ENCODE data around the gene BTBD7.
A peak's percentile ranks its signal among the peaks of the same experiment; 100 is the strongest.

BTBD7 gene

GRCh38 chr14:93330609-93331000, 2.2 kb downstream of the BTBD7 start:
- no peak for DNase-seq (ENCODE audit: low read depth)

DNA sequence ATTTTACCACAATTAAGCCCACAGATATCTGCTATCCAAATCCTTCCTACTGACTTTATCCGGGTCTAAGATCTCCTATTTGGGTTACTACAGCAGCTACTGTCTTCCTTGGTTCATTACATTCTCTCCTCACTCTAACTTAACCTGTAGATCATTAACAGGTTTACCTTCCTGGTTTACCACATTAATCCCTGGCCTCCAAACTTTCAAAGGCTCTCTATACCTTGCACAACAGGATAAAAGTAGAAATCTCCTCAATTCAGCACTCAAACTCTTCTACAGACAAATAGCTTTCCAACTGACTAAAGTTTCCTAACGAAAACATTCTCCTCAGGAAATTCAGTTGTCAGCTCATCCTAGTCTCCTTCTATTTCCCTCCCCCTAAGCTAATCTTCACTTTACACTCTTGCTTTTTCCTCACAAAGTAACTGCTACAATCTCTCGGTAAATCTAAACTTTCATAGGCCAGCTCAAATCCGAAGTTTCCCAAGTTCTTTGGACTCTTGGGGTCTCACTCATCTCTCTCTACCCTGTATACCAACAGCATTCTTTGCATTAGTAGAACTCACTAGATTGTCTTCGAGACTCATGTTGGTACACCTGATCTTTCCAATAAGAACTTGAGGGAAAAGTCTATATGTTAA, 2.7 kb downstream of the BTBD7 start:
- DNase-seq (ENCODE audit: low read depth) = no peak

DNA sequence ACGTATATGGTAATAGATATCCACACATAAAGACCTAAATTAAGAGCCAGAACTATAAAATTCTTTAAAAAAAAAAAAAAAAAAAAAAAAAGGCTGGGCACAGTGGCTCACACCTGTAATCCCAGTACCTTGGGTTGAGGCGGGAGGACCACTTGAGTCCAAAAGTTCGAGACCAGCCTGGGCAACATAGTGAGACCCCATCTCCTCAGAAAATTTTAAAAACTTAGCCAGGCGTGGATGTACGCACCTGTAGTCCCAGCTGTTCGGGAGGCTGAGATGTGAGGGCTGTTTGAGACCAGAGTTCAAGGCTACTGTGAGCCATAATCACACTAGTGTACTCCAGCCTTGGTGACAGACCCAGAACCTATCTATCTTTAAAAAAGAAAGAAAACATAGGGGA, 4.3 kb downstream of the BTBD7 start:
- DNase-seq (ENCODE audit: low read depth) = no peak

DNA sequence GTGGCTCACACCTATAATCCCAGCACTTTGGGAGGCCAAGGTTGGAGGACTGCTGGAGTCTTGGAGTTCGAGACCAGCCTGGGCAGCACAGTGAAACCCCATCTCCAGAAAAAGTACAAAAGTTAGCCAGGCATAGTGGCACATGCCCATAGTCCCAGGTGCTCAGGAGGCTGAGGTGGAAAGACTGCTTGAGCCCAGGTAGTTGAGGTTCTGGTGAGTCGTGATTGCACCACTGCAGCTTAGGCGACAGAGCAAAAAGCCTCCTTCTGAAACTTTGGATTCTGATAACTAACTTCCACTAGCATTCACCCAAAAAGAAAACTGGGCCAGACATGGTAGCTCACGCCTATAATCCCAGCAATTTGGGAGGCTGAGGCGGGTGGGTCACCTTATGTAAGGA, 6.6 kb downstream of the BTBD7 start:
- DNase-seq (ENCODE audit: low read depth) = no peak

DNA sequence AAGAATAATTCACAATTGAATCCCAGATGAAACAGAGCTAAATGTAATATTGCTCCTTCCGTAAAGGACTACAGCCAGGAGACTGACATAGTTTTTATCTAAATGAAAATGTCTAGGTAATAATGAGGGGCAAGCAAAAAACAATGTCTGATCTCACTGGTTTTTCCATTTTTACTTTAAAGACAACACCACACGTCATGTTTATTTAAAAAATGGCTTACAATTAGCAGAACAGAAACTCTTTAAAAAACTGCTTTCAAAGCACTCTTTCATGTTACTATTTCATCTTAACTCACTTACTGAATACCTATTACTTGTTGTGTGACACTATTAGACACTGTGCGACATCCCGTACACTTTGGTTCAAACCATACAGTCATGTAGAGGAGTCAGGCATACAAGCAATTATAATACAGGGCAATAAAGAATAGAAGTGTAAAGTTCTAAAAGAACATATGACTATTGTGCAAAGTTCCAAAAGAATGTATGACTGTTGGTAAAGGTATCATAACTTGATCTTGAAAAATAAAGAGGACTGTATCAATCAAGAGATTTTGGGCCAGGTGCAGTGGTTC, 9.1 kb downstream of the BTBD7 start:
- no peak for DNase-seq (ENCODE audit: low read depth)

DNA sequence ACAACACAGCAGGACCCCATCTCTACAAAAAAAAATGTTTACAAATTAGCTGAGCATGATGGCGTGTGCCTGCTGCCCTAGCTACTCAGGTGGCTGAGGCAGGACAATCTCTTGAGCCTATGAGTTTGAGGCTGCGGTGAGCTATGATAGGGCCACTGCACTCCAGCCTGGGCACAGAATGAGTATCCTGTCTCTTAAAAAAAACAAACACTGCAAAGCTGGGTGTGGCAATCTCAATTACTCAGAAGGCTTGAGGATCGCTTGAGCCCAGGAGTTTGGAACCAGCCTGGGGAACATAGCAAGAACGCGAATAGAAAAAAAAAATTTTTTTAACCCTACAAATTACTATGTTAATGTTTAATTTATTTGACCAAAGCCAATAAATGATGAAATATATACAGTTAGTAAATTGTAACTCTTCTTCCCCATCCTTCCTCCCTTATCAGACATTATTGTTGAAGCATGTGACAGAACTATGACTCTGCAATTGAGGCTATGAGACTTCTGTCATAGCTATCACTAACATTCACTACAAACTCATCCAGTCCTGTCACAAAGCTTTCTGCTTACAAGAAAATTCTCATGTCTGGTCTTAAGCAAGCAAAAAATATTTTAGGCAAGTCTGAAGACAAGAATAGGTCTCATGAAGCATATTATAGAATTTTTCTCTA, 9.8 kb downstream of the BTBD7 start:
- DNase-seq (ENCODE audit: low read depth) = no peak

- no peak for DNase-seq (ENCODE audit: low read depth)
These were observed 12.3 kb downstream of the BTBD7 start for GRCh38 chr14:93320489-93320888.

DNA sequence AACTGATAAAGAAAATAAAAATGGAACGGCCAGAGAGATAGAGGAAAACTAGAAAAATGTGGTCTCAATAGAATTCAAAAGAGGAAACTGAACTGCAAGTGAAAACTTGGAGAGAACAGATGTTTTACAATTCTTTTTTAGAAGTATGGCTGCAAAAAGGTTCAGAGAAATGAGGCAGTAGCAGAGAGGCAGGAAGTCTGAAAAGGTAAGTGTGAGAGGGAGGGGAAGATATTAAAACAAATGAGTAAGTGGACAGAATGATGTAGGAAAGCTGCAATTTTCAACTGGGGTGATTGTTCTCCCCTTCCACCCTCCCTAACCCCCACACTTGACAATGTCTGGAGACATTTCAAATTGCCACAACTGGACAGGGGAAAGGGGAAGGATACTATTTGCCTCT, 12.9 kb downstream of the BTBD7 start:
- no peak for DNase-seq (ENCODE audit: low read depth)

- no peak for DNase-seq (ENCODE audit: low read depth)
These were observed 13.3 kb downstream of the BTBD7 start for GRCh38 chr14:93319494-93319893.

- DNase-seq (ENCODE audit: low read depth) = no peak
These were observed 13.9 kb downstream of the BTBD7 start for GRCh38 chr14:93318927-93319326.

DNA sequence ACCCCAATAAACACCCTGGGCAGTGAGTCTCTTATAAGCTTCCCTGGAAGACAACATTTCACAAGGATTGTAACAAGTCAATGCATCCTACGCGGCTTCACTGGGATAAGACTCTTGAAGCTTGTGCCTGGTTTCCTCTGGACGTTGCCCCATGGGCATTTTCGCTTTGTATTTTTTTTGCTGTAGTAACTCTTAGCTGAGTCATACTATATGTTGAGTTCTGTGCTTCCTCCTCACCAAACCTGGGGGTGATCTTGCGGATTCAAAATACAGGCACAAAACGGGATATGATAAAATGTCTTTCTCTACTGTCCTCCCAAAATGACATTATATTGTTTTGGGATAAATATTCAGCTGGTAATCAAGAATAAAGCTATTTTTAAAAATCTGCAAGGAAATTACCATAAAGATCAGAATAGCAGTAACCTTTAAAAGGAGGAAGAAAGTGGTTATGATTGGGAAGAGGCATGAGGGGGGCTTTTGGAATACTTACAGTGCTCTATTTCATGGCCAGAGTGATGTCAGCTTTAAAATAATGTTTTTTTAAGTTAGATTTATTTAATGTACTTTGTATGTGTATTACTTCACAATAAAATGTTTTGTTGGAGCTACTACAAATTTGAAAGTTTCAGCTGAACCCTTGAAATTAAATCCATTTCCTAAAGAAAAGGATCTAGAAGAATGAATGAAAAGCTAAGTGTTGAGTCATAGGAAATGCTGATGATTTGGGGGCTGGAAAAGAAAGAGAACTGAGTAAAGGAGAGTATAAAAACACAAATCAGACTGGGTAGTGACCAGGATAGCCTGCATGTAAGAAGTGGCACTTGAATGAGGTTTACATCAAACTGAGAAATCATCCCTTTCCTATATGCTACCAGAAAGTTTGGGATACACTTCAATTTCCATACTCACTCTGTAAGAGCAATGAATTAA, 14.7 kb downstream of the BTBD7 start:
- no peak for DNase-seq (ENCODE audit: low read depth)

GRCh38 chr14:93317210-93317874, 15.5 kb downstream of the BTBD7 start:
- DNase-seq (ENCODE audit: low read depth) = no peak

- DNase-seq (ENCODE audit: low read depth) = peak; percentile 15
These were observed 16.1 kb downstream of the BTBD7 start for GRCh38 chr14:93316716-93317115.

DNA sequence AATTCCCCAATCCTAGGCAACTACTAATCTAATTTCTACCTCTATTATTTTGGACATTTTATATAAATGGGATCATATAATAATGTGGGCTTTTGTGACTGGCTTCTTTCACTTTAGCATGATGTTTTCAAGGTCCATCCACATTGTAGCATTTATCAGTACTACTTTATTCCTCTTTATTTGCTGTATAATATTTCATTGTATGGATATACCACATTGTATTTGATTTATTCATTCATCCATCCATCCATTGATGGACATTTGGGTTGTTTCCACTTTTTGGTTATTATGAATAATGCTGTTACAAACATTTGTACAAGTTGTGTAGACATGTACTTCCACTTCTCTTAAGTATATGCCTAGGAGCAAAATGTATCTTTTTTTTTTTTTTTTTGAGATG, 17.3 kb downstream of the BTBD7 start:
- DNase-seq (ENCODE audit: low read depth) = no peak

- DNase-seq (ENCODE audit: low read depth) = no peak
These were observed 21.8 kb downstream of the BTBD7 start for GRCh38 chr14:93311082-93311481.

- DNase-seq (ENCODE audit: low read depth) = no peak
These were observed 23.3 kb downstream of the BTBD7 start for GRCh38 chr14:93309427-93309966.

- no peak for DNase-seq (ENCODE audit: low read depth)
These were observed 24.0 kb downstream of the BTBD7 start for GRCh38 chr14:93308686-93309345.

DNA sequence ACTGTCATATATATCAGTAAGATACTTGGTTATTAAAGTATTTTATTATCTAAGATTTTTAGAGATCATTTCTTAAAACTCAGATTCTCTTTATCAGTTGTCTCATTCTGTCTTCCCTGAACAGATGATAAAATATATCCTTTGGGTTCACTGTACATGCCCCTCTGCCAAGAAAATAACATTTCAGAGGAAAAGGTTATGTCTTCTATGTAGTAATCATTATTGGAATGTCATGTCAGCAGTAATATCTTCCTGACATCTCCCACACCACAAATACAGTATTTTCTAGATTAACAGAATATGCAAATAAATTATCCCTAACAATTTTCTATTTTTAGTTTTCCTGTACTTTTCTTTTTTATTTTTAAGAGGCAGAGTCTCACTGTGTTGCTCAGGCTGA, 26.0 kb downstream of the BTBD7 start:
- DNase-seq (ENCODE audit: low read depth) = no peak

- no peak for DNase-seq (ENCODE audit: low read depth)
These were observed 27.0 kb downstream of the BTBD7 start for GRCh38 chr14:93305725-93306418.

DNA sequence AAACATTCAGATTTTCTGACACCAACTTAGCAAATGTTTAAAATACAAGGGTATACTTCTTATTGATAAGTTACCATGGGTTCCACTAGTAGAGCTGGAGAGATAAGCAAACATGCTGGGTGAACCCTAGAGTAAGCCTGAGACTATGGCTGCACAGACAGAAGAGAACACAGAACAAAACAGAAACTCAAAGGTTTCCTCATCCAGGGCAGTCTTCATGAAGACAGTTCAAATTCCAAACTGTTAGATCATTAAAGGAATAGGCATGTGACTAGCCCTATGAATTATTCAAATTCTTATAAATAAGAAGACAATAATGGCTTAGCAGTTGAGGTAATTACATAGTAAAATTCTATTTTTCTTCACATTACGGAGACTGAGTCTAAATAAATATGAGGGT, 28.1 kb downstream of the BTBD7 start:
- DNase-seq (ENCODE audit: low read depth) = peak; percentile 23

- DNase-seq (ENCODE audit: low read depth) = no peak
These were observed 29.2 kb downstream of the BTBD7 start for GRCh38 chr14:93303659-93304058.

Measured in GM04503 (cell line).